Neural progenitor cell (in vitro differentiated cells): ENCODE results near the gene PRCP. TPM values are rescaled to one million over a fixed set of nuclear protein-coding genes. Genes with fewer than 3 reads are reported as not detected.
"Not testable (repeated sequence)": the region's sequence is repeated elsewhere in the genome, so short reads cannot be mapped to it uniquely, and the experiment has no call there.

Source experiments
- DNase-seq: peaks from one replicate; pipeline ENCODE4 v3.0.0-alpha.2; 2016; ENCODE audit warnings: low spot score
- H2AFZ ChIP-seq: fragments of 200-600 bp; sonication (generic); replicated peaks from 2 replicates; pipeline ENCODE4 v1.6.1; 2016; ENCODE audit warnings: antibody characterized with exemption
- H3F3A ChIP-seq: fragments of 200-600 bp; sonication (generic); 2 replicates; pipeline ENCODE4 v1.6.1; 2016; ENCODE audit warnings: antibody characterized with exemption, low read depth
- H3K27ac ChIP-seq: fragments of 200-600 bp; sonication (generic); 2 replicates; pipeline ENCODE4 v1.5.1; 2016; ENCODE audit warnings: mild to moderate bottlenecking
- H3K27me3 ChIP-seq: fragments of 200-600 bp; sonication (generic); 2 replicates; pipeline ENCODE4 v1.6.1; 2016; ENCODE audit warnings: mild to moderate bottlenecking, moderate library complexity
- H3K36me3 ChIP-seq: fragments of 200-600 bp; sonication (generic); 2 replicates; pipeline ENCODE4 v1.5.1; 2016
- H3K4me1 ChIP-seq: fragments of 200-600 bp; sonication (generic); 2 replicates; pipeline ENCODE4 v1.6.1; 2016; ENCODE audit warnings: mixed run types
- H3K4me2 ChIP-seq: fragments of 200-600 bp; sonication (generic); 2 replicates; pipeline ENCODE4 v1.6.1; 2016
- H3K4me3 ChIP-seq: fragments of 200-600 bp; sonication (generic); 2 replicates; pipeline ENCODE4 v1.5.1; 2016
- H3K79me2 ChIP-seq: fragments of 200-600 bp; sonication (generic); 2 replicates; pipeline ENCODE4 v1.6.1; 2016; ENCODE audit warnings: low read depth
- H3K9ac ChIP-seq: fragments of 200-600 bp; sonication (generic); 2 replicates; pipeline ENCODE4 v1.6.1; 2016
- H3K9me3 ChIP-seq: fragments of 200-600 bp; sonication (generic); 2 replicates; pipeline ENCODE4 v1.5.1; 2016; ENCODE audit warnings: low read depth
- H4K20me1 ChIP-seq: fragments of 200-600 bp; sonication (generic); 2 replicates; pipeline ENCODE4 v1.6.1; 2016; ENCODE audit warnings: low read depth
- H3K27ac Mint-ChIP-seq: 3 replicates; pipeline ENCODE4 v1.8.0; 2021; ENCODE audit warnings: mixed read lengths
- H3K27me3 Mint-ChIP-seq: 2 replicates; pipeline ENCODE4 v1.8.0; 2022; ENCODE audit warnings: low read depth, mild to moderate bottlenecking, inconsistent platforms, moderate library complexity, mixed read lengths; ENCODE audit not compliant: insufficient read depth
- H3K36me3 Mint-ChIP-seq: 3 replicates; pipeline ENCODE4 v1.8.0; 2021; ENCODE audit warnings: mixed read lengths
- H3K4me1 Mint-ChIP-seq: 3 replicates; pipeline ENCODE4 v1.8.0; 2021; ENCODE audit warnings: mixed read lengths
- H3K4me3 Mint-ChIP-seq: 3 replicates; pipeline ENCODE4 v1.8.0; 2021; ENCODE audit warnings: mild to moderate bottlenecking, moderate library complexity, mixed read lengths
- H3K9me3 Mint-ChIP-seq: 3 replicates; pipeline ENCODE4 v1.8.0; 2020; ENCODE audit warnings: mixed read lengths
- EZH2 ChIP-seq: fragments of 200-600 bp; sonication (generic); IDR thresholded peaks from 2 replicates; pipeline ENCODE4 v1.6.1; 2017; ENCODE audit warnings: antibody characterized with exemption, mild to moderate bottlenecking, moderate library complexity
- EZH2phosphoT487 ChIP-seq: fragments of 200-600 bp; sonication (generic); IDR thresholded peaks from 2 replicates; pipeline ENCODE4 v1.6.1; 2017; ENCODE audit warnings: antibody characterized with exemption
- total RNA-seq: library from RNA; depleted of rRNA; stranded (reverse); fragments of >200 nt; gene quantifications from 2 replicates; pipeline ENCODE4 v1.2.3, GENCODE V29; 2015; ENCODE audit warnings: low replicate concordance
- TF ChIP-seq, protein P1 (sequence below): fragments of 200-600 bp; sonication (generic); IDR thresholded peaks from 2 replicates; pipeline ENCODE4 v1.5.1; 2017; ENCODE audit warnings: antibody characterized with exemption, mild to moderate bottlenecking

Gene PRCP
- total RNA-seq, 1 donor from 2014 or later, result 67.4 TPM

DNA sequence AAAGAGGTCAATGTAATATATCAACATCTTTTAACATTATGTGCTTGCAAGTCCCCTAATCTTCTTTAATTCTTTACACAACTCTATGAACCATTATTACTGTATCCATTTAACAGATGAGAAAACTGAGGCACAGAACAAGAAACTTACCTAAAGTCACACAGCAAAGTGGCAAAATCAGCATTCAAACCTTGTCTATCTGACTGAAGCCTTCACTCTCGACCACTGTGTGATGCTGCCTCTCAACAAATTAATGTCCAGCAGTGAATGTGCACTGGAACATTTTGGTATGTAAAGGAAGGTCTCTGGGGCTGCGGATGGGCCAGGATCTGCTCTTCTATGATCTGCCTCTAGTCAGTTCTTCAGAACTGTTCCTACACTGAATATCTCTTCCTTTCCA is 42.1 kb downstream of the PRCP start:
- no peak overlapping the region for H3K4me2 ChIP-seq
- H3K79me2 ChIP-seq, result no peaks in the 10 kb centered on the region
- H3K36me3 Mint-ChIP-seq, result peaks cover 14% of the 10 kb centered on the region
- no peaks in the 10 kb centered on the region for H3K27me3 Mint-ChIP-seq
- peaks cover 3% of the 10 kb centered on the region for H3F3A ChIP-seq
- TF ChIP-seq EZH2 (no peak), EZH2phosphoT487 (no peak)
- TF ChIP-seq, protein P1, sequence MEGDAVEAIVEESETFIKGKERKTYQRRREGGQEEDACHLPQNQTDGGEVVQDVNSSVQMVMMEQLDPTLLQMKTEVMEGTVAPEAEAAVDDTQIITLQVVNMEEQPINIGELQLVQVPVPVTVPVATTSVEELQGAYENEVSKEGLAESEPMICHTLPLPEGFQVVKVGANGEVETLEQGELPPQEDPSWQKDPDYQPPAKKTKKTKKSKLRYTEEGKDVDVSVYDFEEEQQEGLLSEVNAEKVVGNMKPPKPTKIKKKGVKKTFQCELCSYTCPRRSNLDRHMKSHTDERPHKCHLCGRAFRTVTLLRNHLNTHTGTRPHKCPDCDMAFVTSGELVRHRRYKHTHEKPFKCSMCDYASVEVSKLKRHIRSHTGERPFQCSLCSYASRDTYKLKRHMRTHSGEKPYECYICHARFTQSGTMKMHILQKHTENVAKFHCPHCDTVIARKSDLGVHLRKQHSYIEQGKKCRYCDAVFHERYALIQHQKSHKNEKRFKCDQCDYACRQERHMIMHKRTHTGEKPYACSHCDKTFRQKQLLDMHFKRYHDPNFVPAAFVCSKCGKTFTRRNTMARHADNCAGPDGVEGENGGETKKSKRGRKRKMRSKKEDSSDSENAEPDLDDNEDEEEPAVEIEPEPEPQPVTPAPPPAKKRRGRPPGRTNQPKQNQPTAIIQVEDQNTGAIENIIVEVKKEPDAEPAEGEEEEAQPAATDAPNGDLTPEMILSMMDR, result no peak
- H4K20me1 ChIP-seq, result peaks cover 13% of the 10 kb centered on the region
- no peaks in the 10 kb centered on the region for H3K4me1 ChIP-seq
- no peak overlapping the region for H3K27ac ChIP-seq
- H3K4me3 Mint-ChIP-seq, result no peak overlapping the region
- H3K9me3 Mint-ChIP-seq, result peaks cover 21% of the 10 kb centered on the region
- H3K4me3 ChIP-seq, result no peak overlapping the region
- no peak overlapping the region for H3K9ac ChIP-seq
- H3K4me1 Mint-ChIP-seq, result peaks cover 16% of the 10 kb centered on the region
- peak overlapping the region; percentile 19 for H3K27ac Mint-ChIP-seq
- no peaks in the 10 kb centered on the region for H3K36me3 ChIP-seq
- no peak for DNase-seq
- H3K9me3 ChIP-seq, result no peaks in the 10 kb centered on the region
- H2AFZ ChIP-seq, result no peak overlapping the region
- peaks cover 36% of the 10 kb centered on the region for H3K27me3 ChIP-seq

DNA sequence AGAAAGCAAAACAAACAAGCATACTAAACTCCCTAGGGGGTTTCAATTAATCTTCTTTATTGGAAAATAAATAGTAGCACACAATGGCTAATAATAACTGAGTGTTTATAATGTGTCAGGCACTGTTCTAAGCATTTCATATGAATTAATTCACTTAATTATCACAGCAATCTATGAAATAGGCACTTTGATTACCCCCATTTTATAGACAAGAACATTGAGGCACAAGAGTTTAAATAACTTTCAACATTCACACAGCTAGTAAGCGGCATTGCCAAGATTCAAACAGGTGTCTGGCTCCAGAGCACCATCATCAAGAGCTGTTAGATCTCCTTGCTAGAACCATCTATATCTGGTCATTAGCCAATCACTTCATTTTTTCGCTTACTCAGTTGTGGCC is 43.1 kb downstream of the PRCP start:
- H3F3A ChIP-seq, result peaks cover 3% of the 10 kb centered on the region

DNA sequence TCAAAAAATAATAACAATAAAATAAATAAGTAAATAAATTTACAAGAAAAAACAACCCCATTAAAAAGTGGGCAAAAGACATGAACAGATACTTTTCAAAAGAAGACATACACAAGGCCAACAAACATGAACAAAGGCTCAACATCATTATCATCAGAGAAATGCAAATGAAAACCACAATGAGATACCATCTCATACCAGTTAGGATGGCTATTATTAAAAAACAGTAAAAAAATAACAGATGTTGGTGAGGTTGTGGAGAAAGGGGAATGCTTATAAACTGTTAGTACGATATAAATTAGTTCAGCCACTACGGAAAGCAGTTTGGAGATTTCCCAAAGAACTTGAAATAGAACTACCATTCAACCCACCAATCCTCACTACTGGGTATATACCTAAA is 44.6 kb downstream of the PRCP start:
- no peaks in the 10 kb centered on the region for H3K36me3 ChIP-seq
- H3K27ac Mint-ChIP-seq, result no peak overlapping the region
- H3K4me1 Mint-ChIP-seq, result peaks cover 21% of the 10 kb centered on the region
- no peak overlapping the region for H3K27ac ChIP-seq
- H3K27me3 Mint-ChIP-seq, result no peaks in the 10 kb centered on the region
- H2AFZ ChIP-seq, result no peak overlapping the region
- H3K4me2 ChIP-seq, result no peak overlapping the region
- H3K79me2 ChIP-seq, result no peaks in the 10 kb centered on the region
- peaks cover 50% of the 10 kb centered on the region for H3K27me3 ChIP-seq
- H3K36me3 Mint-ChIP-seq, result peaks cover 14% of the 10 kb centered on the region
- H3F3A ChIP-seq, result peaks cover 3% of the 10 kb centered on the region
- TF ChIP-seq EZH2 (no peak), EZH2phosphoT487 (no peak)
- TF ChIP-seq, protein P1, result no peak
- no peak overlapping the region for H3K4me3 ChIP-seq
- H3K9me3 Mint-ChIP-seq, result peaks cover 22% of the 10 kb centered on the region
- H3K9me3 ChIP-seq, result no peaks in the 10 kb centered on the region
- H4K20me1 ChIP-seq, result peaks cover 25% of the 10 kb centered on the region
- no peak for DNase-seq
- H3K4me3 Mint-ChIP-seq, result no peak overlapping the region
- H3K4me1 ChIP-seq, result no peaks in the 10 kb centered on the region
- H3K9ac ChIP-seq, result no peak overlapping the region

More for the DNA sequence above, 43.1 kb downstream of the PRCP start:
- Histone ChIP-seq H4K20me1 (peaks cover 12% of the 10 kb centered on the region), H3K79me2 (no peaks in the 10 kb centered on the region), H3K4me3 (no peak overlapping the region), H3K27me3 (peaks cover 36% of the 10 kb centered on the region), H3K9me3 (no peaks in the 10 kb centered on the region), H2AFZ (no peak overlapping the region), H3K9ac (no peak overlapping the region), H3K4me1 (no peaks in the 10 kb centered on the region), H3K27ac (no peak overlapping the region), H3K36me3 (no peaks in the 10 kb centered on the region), H3K4me2 (no peak overlapping the region)
- TF ChIP-seq, protein P1, result no peak
- no peak for TF ChIP-seq EZH2
- no peak for TF ChIP-seq EZH2phosphoT487
- Mint-ChIP-seq H3K27ac (no peak overlapping the region), H3K4me3 (no peak overlapping the region), H3K27me3 (no peaks in the 10 kb centered on the region), H3K9me3 (peaks cover 22% of the 10 kb centered on the region), H3K36me3 (peaks cover 14% of the 10 kb centered on the region), H3K4me1 (peaks cover 16% of the 10 kb centered on the region)
- DNase-seq, result no peak

DNA sequence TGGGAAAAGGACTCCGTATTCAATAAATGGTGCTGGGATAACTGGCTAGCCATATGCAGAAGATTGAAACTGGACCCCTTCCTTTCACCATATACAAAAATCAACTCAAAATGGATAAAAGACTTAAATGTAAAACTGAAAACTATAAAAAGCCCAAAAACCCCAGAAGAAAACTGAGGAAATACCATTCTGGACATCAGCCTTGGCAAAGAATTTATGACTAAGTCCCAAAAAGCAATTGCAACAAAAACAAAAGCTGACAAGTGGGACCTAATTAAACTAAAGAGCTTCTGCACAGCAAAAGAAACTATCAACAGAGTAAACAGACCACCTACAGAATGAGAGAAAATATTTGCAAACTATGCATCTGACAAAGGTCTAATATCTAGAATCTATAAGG is 45.3 kb downstream of the PRCP start:
- not testable (repeated sequence) for H3K27ac ChIP-seq, H3F3A ChIP-seq, H3K9me3 ChIP-seq, H3K4me3 ChIP-seq, H3K4me3 Mint-ChIP-seq, H3K36me3 ChIP-seq, H3K4me1 ChIP-seq, H3K79me2 ChIP-seq, H2AFZ ChIP-seq, H3K27ac Mint-ChIP-seq, H3K9ac ChIP-seq, H3K4me2 ChIP-seq, H3K27me3 Mint-ChIP-seq, DNase-seq
- Histone ChIP-seq H3K27me3 (peaks cover 57% of the 10 kb centered on the region), H4K20me1 (peaks cover 31% of the 10 kb centered on the region)
- peaks cover 22% of the 10 kb centered on the region for H3K9me3 Mint-ChIP-seq
- H3K4me1 Mint-ChIP-seq, result peaks cover 23% of the 10 kb centered on the region
- H3K36me3 Mint-ChIP-seq, result peaks cover 14% of the 10 kb centered on the region
